ENCODE data around the gene ASPSCR1. TPM values are rescaled to one million over a fixed set of nuclear protein-coding genes. Genes with fewer than 3 reads are reported as not detected.

Gene ASPSCR1
- total and polyA plus RNA-seq, 4 experiments from 2014 or later: 25.1 to 40.6 (median 38.6) TPM

DNA sequence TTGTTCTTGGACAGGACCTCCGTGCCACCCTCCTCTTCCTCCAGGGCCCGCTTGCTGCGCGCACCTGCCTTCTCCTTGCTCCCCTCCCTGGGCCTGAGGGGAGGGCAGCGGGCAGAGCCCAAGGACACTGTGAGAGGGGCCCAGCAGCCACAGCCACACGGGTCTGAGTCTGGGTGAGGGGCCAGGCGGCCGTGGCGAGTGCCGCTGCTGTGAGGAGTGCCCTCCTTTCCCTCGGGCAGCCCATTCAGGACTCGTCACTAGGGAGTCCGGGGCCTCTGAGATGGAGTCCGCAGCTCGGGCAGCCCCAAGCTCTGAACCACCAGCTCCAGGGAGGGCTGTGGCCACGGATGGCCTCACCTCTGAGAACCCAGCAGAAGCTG, 82.6 kb downstream of the ASPSCR1 start:
- H3K4me3 Mint-ChIP-seq: peak overlapping the region in 1 of 8 donors; percentile 64
- H3K36me3 Mint-ChIP-seq: peaks cover 0 to 35% of the 10 kb centered on the region in 2 donors
- intact Hi-C loops (cut with micrococcal nuclease): no loop called here
- H3K36me3 ChIP-seq (ENCODE audit: insufficient read depth, low read length): peaks cover 27% of the 10 kb centered on the region
- no peak overlapping the region for H3K27ac Mint-ChIP-seq
- peaks cover 16% of the 10 kb centered on the region for H3K4me1 ChIP-seq (ENCODE audit: insufficient read depth, low read length)
- POLR2A ChIA-PET (ENCODE audit: partially characterized antibody): interaction anchor here (1.4 to 1.8 kb wide), 2 partner anchors 23 to 24 kb away, joined by 3 to 5 read pairs; partner anchors contain the start of gene DCXR
- peaks cover 0 to 10% (median 5%) of the 10 kb centered on the region in 4 donors for H3K4me1 Mint-ChIP-seq
- H3K4me3 ChIP-seq (ENCODE audit: low read length in 2 of 2): no peak overlapping the region
- no peak overlapping the region for H3K27ac ChIP-seq (ENCODE audit: low read depth, low read length)
- no peaks in the 10 kb centered on the region for H3K27me3 ChIP-seq (ENCODE audit: insufficient read depth, low read length)
- CTCF ChIA-PET (ENCODE audit: partially characterized antibody): interaction anchor here (1.4 to 1.5 kb wide), 2 partner anchors 22 to 29 kb away, joined by 3 to 5 read pairs; partner anchors contain the start of gene DCXR
- H3K9me3 Mint-ChIP-seq: peaks cover 0 to 2% (median 0%) of the 10 kb centered on the region in 8 donors
- peak in 1 of 5 donors; percentile 21 for DNase-seq
- H3K27me3 Mint-ChIP-seq: no peaks in the 10 kb centered on the region
- H3K9me3 ChIP-seq (ENCODE audit: control insufficient read depth in 1 of 2, low read length in 2 of 2): no peaks in the 10 kb centered on the region

DNA sequence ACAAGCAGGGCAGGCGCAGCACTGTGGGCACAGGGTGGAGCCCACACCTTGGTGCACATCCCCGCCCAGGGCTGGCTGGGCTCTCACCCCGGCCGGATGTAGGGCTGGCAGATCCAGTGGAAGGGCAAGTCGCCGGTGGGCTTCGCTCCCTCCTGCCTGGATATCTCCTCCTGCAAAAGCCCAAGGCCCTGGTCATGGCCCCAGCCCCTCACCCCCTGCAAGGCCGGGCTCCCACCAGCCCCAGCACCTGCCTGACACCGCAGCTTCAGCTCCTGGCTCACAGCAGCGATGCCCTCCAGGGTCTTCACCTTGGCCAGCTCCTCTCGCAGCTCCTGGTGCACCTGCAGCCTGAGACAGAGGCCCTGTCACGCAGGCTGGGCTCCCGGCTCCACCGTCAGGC, 83.2 kb downstream of the ASPSCR1 start:
- POLR2A ChIA-PET (ENCODE audit: partially characterized antibody): interaction anchor here (1.4 to 1.8 kb wide), 2 partner anchors 23 to 24 kb away, joined by 3 to 5 read pairs; partner anchors contain the start of gene DCXR
- DNase-seq: no peak
- CTCF ChIA-PET (ENCODE audit: partially characterized antibody): interaction anchor here (1.4 to 1.5 kb wide), 2 partner anchors 23 to 30 kb away, joined by 3 to 5 read pairs; partner anchors contain the start of gene DCXR
- H3K4me3 Mint-ChIP-seq: no peak overlapping the region
- Histone ChIP-seq H3K4me1 (ENCODE audit: insufficient read depth, low read length) (peaks cover 18% of the 10 kb centered on the region), H3K36me3 (ENCODE audit: insufficient read depth, low read length) (peaks cover 23% of the 10 kb centered on the region), H3K27ac (ENCODE audit: low read depth, low read length) (no peak overlapping the region), H3K9me3 (ENCODE audit: control insufficient read depth in 1 of 2, low read length in 2 of 2) (no peaks in the 10 kb centered on the region), H3K4me3 (ENCODE audit: low read length in 2 of 2) (no peak overlapping the region), H3K27me3 (ENCODE audit: insufficient read depth, low read length) (no peaks in the 10 kb centered on the region)
- intact Hi-C loops (cut with micrococcal nuclease): no loop called here
- peaks cover 0 to 2% (median 0%) of the 10 kb centered on the region in 8 donors for H3K9me3 Mint-ChIP-seq
- H3K27me3 Mint-ChIP-seq: no peaks in the 10 kb centered on the region
- peaks cover 0 to 10% (median 5%) of the 10 kb centered on the region in 4 donors for H3K4me1 Mint-ChIP-seq
- peaks cover 0 to 31% of the 10 kb centered on the region in 2 donors for H3K36me3 Mint-ChIP-seq
- H3K27ac Mint-ChIP-seq: no peak overlapping the region

DNA sequence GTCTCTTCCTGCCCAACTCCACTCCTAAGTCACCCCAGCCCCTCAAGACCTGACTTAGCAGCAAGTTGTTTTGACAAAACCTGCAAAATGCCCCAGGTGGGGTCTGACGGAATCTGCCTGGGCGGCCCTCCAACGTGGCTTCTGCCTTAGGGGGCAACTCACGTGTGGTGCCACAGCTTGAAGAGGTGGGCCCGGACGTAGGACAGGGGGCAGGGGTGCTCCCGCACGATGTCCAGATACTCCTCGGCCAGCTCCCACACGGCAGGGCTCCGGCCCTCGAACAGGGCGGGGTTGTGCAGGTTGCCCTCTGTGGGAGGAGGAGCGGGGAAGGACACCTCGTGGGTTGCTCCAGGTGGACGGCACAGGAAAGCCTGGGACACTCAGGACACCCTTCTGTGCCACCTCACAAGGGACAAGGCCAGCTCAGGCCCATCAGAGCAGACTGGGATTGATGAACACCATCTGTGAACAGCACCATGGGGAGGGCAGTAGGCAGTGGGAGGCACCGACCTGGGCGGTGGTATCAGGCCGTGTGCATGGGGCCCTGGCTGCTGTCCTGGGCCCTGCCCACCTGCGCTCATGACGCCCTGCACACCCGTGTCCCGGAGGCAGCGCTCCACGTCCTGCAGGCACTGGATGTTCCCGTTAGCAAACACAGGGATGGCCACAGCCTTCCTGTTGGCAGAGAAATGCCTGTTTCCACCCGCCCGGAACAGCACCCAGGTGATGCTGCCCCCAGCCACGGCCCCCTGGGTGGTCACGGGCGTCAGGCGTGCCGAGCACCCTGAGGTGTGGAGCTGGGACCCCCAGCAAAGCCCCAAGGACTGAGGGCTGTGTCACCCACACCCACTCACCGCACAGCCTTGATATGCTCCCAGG, 83.9 kb downstream of the ASPSCR1 start:
- intact Hi-C loops (cut with micrococcal nuclease): no loop called here

DNA sequence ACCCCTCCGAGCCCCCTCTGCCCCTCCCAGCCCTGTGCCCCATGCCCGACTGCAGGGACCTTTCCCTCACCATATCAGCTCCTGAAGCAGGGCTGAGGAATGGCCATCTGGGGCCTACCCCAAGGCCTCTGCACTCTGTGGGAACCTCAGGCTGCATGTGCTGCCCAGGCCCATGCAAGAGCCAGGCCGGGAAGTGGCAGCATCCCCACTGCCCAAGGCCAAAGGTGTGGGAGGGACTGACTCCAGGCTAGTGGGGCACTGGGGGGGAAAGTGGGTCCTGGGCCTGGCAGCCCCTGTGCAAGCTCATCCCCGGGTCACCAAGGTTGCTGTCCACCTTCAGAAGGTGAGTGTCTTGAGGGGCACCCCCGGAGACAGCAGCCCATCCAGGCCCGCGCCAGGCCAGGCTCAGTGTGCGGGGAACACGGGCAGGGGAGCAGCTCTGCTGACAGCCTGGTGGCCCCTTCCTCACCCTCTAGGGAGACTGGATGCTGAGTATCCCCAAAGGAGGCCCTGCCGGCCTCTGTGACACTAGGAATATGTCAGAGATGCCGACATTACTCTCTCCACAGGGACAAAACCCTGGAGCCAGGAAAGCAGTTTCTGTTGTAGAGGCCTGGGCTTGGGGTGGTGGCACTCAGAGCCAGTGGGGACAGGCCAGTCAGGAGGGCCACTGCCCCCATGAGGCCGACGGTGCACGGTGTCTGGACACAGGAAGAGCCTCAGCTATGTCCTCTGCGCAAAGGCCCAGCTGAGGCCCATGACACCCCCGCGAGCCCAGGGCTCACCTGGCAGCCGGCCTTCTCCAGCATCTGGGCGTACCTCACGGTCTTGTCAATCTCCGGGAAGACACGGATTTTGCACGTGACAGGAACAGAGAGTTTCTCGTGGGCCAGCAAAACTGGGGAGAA, 84.9 kb downstream of the ASPSCR1 start:
- Histone ChIP-seq H3K27ac (ENCODE audit: low read depth, low read length) (no peak overlapping the region), H3K9me3 (ENCODE audit: control insufficient read depth in 1 of 2, low read length in 2 of 2) (no peaks in the 10 kb centered on the region), H3K36me3 (ENCODE audit: insufficient read depth, low read length) (peaks cover 14% of the 10 kb centered on the region), H3K27me3 (ENCODE audit: insufficient read depth, low read length) (no peaks in the 10 kb centered on the region), H3K4me3 (ENCODE audit: low read length in 2 of 2) (no peak overlapping the region), H3K4me1 (ENCODE audit: insufficient read depth, low read length) (peaks cover 28% of the 10 kb centered on the region)
- Mint-ChIP-seq H3K36me3 (peaks cover 0 to 19% of the 10 kb centered on the region in 2 donors), H3K4me3 (no peak overlapping the region), H3K4me1 (peaks cover 0 to 22% (median 12%) of the 10 kb centered on the region in 4 donors), H3K9me3 (peaks cover 0 to 2% (median 0%) of the 10 kb centered on the region in 8 donors), H3K27ac (peak overlapping the region in 4 of 7 donors; percentile 4 to 54 (median 32)), H3K27me3 (no peaks in the 10 kb centered on the region)
- ChIA-PET CTCF (ENCODE audit: partially characterized antibody) (no interaction called here), POLR2A (ENCODE audit: partially characterized antibody) (no interaction called here)
- intact Hi-C loops (cut with micrococcal nuclease): no loop called here
- no peak for DNase-seq

More for the DNA sequence above, 83.9 kb downstream of the ASPSCR1 start:
- H3K4me1 ChIP-seq (ENCODE audit: insufficient read depth, low read length): peaks cover 22% of the 10 kb centered on the region
- H3K27me3 ChIP-seq (ENCODE audit: insufficient read depth, low read length): no peaks in the 10 kb centered on the region
- no peak overlapping the region for H3K27ac Mint-ChIP-seq
- peaks cover 0 to 2% (median 0%) of the 10 kb centered on the region in 8 donors for H3K9me3 Mint-ChIP-seq
- POLR2A ChIA-PET (ENCODE audit: partially characterized antibody): interaction anchor here (1.4 to 1.8 kb wide), 2 partner anchors 24 to 25 kb away, joined by 3 to 5 read pairs; partner anchors contain the start of gene DCXR
- no peak overlapping the region for H3K27ac ChIP-seq (ENCODE audit: low read depth, low read length)
- no peak overlapping the region for H3K4me3 ChIP-seq (ENCODE audit: low read length in 2 of 2)
- H3K4me1 Mint-ChIP-seq: peaks cover 0 to 14% (median 8%) of the 10 kb centered on the region in 4 donors
- peaks cover 17% of the 10 kb centered on the region for H3K36me3 ChIP-seq (ENCODE audit: insufficient read depth, low read length)
- no peak overlapping the region for H3K4me3 Mint-ChIP-seq
- no peaks in the 10 kb centered on the region for H3K27me3 Mint-ChIP-seq
- no peak for DNase-seq
- H3K36me3 Mint-ChIP-seq: peaks cover 0 to 24% of the 10 kb centered on the region in 2 donors
- CTCF ChIA-PET (ENCODE audit: partially characterized antibody): no interaction called here
- no peaks in the 10 kb centered on the region for H3K9me3 ChIP-seq (ENCODE audit: control insufficient read depth in 1 of 2, low read length in 2 of 2)

DNA sequence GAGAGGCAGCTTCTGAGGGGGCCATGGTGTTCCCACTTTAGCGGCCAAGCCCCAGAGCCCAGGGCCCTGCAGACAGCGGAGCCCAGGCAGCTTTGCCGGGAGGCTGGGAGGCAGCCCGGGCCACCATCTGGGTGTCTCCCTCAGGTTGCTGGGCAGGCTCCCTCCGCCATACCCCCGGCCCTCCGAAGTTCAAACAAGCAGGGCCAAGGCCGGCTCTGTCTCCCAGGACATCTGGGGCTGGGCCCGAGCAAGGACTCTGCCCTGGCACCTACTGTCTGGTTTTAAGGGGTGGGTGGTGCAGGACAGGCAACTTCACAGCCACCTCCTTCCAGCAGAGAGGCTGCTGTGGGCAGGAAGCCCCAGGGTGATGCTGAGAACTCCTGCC, 85.5 kb downstream of the ASPSCR1 start:
- Mint-ChIP-seq H3K27me3 (no peaks in the 10 kb centered on the region), H3K36me3 (peaks cover 0 to 15% of the 10 kb centered on the region in 2 donors), H3K9me3 (peaks cover 0 to 1% (median 0%) of the 10 kb centered on the region in 8 donors), H3K4me3 (no peak overlapping the region), H3K4me1 (peaks cover 0 to 23% (median 12%) of the 10 kb centered on the region in 4 donors), H3K27ac (peak overlapping the region in 1 of 7 donors; percentile 54)
- CTCF ChIA-PET (ENCODE audit: partially characterized antibody): interaction anchor here (0.9 kb wide), 1 partner anchor 25 kb away, joined by 4 read pairs; the partner anchor contains the start of gene DCXR
- H3K27me3 ChIP-seq (ENCODE audit: insufficient read depth, low read length): no peaks in the 10 kb centered on the region
- intact Hi-C loops (cut with micrococcal nuclease): no loop called here
- no peak overlapping the region for H3K4me3 ChIP-seq (ENCODE audit: low read length in 2 of 2)
- no peaks in the 10 kb centered on the region for H3K9me3 ChIP-seq (ENCODE audit: control insufficient read depth in 1 of 2, low read length in 2 of 2)
- peaks cover 14% of the 10 kb centered on the region for H3K36me3 ChIP-seq (ENCODE audit: insufficient read depth, low read length)
- POLR2A ChIA-PET (ENCODE audit: partially characterized antibody): no interaction called here
- H3K4me1 ChIP-seq (ENCODE audit: insufficient read depth, low read length): peaks cover 28% of the 10 kb centered on the region
- no peak overlapping the region for H3K27ac ChIP-seq (ENCODE audit: low read depth, low read length)
- no peak for DNase-seq

DNA sequence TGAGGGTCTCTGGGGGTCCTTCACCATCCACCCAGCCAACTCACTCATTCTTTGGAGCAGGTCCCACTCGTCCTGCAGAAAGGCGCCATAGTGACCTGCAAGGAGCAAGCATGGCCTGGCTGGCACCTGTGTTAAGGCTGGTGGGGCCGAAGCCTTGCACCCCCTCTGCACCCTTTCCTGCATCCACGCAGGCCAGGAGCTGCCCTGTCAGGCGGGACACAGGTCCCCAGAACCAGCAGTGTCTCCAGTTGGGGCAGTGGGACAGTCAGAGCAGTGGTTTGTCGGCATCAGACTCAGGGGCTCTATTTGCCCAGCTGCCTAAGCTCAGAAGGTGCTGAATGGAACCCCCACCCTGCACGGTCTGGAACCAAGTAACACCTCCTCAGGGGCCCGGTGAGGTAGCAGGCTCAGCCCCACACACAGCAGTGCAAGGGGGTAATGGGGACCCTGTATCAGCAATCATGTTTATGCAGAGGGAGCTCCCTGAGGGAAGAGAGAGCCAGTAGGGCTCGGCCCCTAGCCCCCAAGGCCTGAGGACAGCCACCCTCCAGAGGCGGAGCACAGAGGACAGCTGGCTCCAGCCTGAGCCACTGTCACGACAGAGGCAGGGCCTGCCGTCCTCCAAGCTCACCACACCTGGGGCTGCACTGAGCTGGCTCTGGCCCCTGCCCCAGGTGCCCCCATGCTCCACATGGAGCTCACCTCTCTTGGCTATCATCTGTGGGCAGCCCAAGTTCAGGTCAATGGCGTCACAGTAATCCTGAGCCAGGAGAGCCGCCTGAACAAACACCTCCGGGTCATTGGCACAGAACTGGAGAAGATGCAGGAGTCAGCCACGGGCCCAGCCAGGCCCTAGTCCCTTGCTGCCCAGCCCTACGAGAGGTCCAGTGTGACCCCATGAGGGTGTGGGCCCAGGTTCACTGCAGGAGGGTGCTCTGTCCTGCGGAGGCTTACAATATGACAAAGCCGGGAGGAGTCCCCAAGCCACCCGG, 86.3 kb downstream of the ASPSCR1 start:
- peak overlapping the region; percentile 49 to 74 (median 70) for H3K4me3 Mint-ChIP-seq
- peaks cover 0 to 12% of the 10 kb centered on the region in 2 donors for H3K36me3 Mint-ChIP-seq
- peaks cover 0 to 23% (median 12%) of the 10 kb centered on the region in 4 donors for H3K4me1 Mint-ChIP-seq
- peaks cover 28% of the 10 kb centered on the region for H3K4me1 ChIP-seq (ENCODE audit: insufficient read depth, low read length)
- no peak overlapping the region for H3K4me3 ChIP-seq (ENCODE audit: low read length in 2 of 2)
- H3K27ac ChIP-seq (ENCODE audit: low read depth, low read length): peak overlapping the region; percentile 63
- ChIA-PET POLR2A (ENCODE audit: partially characterized antibody) (interaction anchor here (3.5 to 3.9 kb wide), 2 partner anchors 26 to 43 kb away, joined by 18 to 21 read pairs; partner anchors contain the start of gene DCXR), CTCF (ENCODE audit: partially characterized antibody) (interaction anchor here (0.9 kb wide), 1 partner anchor 26 kb away, joined by 4 read pairs; the partner anchor contains the start of gene DCXR)
- intact Hi-C loops (cut with micrococcal nuclease): loop anchor here (2.0 kb wide), 1 partner anchor 27 kb away; the partner anchor contains the start of gene DCXR
- peaks cover 14% of the 10 kb centered on the region for H3K36me3 ChIP-seq (ENCODE audit: insufficient read depth, low read length)
- H3K27ac Mint-ChIP-seq: peak overlapping the region in 6 of 7 donors; percentile 17 to 70 (median 65)
- no peaks in the 10 kb centered on the region for H3K9me3 ChIP-seq (ENCODE audit: control insufficient read depth in 1 of 2, low read length in 2 of 2)
- DNase-seq: peak in 1 of 5 donors; percentile 31
- no peaks in the 10 kb centered on the region for H3K27me3 Mint-ChIP-seq
- H3K27me3 ChIP-seq (ENCODE audit: insufficient read depth, low read length): no peaks in the 10 kb centered on the region
- H3K9me3 Mint-ChIP-seq: no peaks in the 10 kb centered on the region
